GM12878 (cell line): ENCODE results near the gene PF4V1. TPM values are rescaled to one million over a fixed set of nuclear protein-coding genes. Genes with fewer than 3 reads are reported as not detected.

ENCODE experiments used
- ATAC-seq: fragments of 200-7000 bp; cut with Tn5 transposase; 3 replicates; pipeline ENCODE4 v1.9.1; 2020; ENCODE audit warnings: mild to moderate bottlenecking, moderate library complexity
- BruUV-seq: library from RNA; stranded (reverse); fragments of 400-500 nt; replicated peaks from 2 replicates; lab custom pipeline; 2021; lab: Mats Ljungman, UMichigan
- CTCF ChIA-PET: fragments of 300-600 bp; sonication (Branson Sonifier 250); formaldehyde crosslinking; extraction: SDS; loops from one replicate; lab custom pipeline; 2021; ENCODE audit warnings: inconsistent platforms; lab: Yijun Ruan, JAX
- POLR2A ChIA-PET: fragments of 350-600 bp; formaldehyde crosslinking; extraction: SDS; loops from one replicate; lab custom pipeline; 2021; ENCODE audit warnings: inconsistent platforms; lab: Charles Lee
- RAD21 ChIA-PET: fragments of 300-600 bp; sonication (Branson Sonifier 250); formaldehyde crosslinking; loops from one replicate; lab custom pipeline; 2023; ENCODE audit warnings: antibody characterized with exemption; ENCODE audit not compliant: unreplicated experiment; lab: Charles Lee
- SMC1A ChIA-PET: fragments of 300-600 bp; sonication (Branson Sonifier 250); formaldehyde crosslinking; loops from one replicate; lab custom pipeline; 2023; ENCODE audit not compliant: unreplicated experiment, uncharacterized antibody; lab: Charles Lee
- DNase-seq: peaks from one replicate; pipeline ENCODE4 v3.0.0-alpha.2; 2011; ENCODE audit warnings: low read depth, low spot score
- FAIRE-seq: peaks from 3 replicates; lab custom pipeline; 2011; peaks lifted over from hg19 to GRCh38; lab: Jason Lieb, UNC
- H2AFZ ChIP-seq: 2 replicates; pipeline ENCODE4 v1.6.0; 2011; ENCODE audit warnings: low read depth, low read length, control low read depth; ENCODE audit not compliant: control insufficient read depth
- H3K27ac ChIP-seq: 2 replicates; pipeline ENCODE4 v1.5.1; 2011; ENCODE audit warnings: control low read depth; ENCODE audit not compliant: control insufficient read depth, insufficient read depth
- H3K27me3 ChIP-seq, 2 experiments: replicated peaks in 1 of 2; 2 replicates each; pipeline versions ENCODE4 v1.6.0 to v1.6.1; 2011; ENCODE audit warnings: low read length in 1 of 2; ENCODE audit not compliant: control insufficient read depth in 2 of 2, insufficient read depth in 2 of 2
- H3K36me3 ChIP-seq, 2 experiments: 2 replicates each; pipeline ENCODE4 v1.5.1; 2011; ENCODE audit warnings: low read length in 1 of 2; ENCODE audit not compliant: control insufficient read depth in 2 of 2, insufficient read depth in 2 of 2
- H3K4me1 ChIP-seq: 2 replicates; pipeline ENCODE4 v1.6.1; 2011; ENCODE audit warnings: mild to moderate bottlenecking, low read length, moderate library complexity, mixed read lengths; ENCODE audit not compliant: control insufficient read depth, insufficient read depth
- H3K4me2 ChIP-seq: 2 replicates; pipeline ENCODE4 v1.6.0; 2011; ENCODE audit warnings: control low read depth; ENCODE audit not compliant: control insufficient read depth, insufficient read depth
- H3K4me3 ChIP-seq: fragments of 200-600 bp; sonication (generic); 2 replicates; pipeline ENCODE4 v1.5.1; 2016
- H3K79me2 ChIP-seq: 2 replicates; pipeline ENCODE4 v1.6.0; 2011; ENCODE audit warnings: low read length; ENCODE audit not compliant: control insufficient read depth, insufficient read depth
- H3K9ac ChIP-seq: 2 replicates; pipeline ENCODE4 v1.8.0; 2011; ENCODE audit warnings: low read length, control low read depth, mixed read lengths; ENCODE audit not compliant: control insufficient read depth, insufficient read depth
- H3K9me3 ChIP-seq: replicated peaks from 3 replicates; pipeline ENCODE4 v1.5.1; 2011; ENCODE audit warnings: mild to moderate bottlenecking, low read length; ENCODE audit not compliant: control insufficient read depth, insufficient read depth
- H4K20me1 ChIP-seq: 2 replicates; pipeline ENCODE4 v1.6.0; 2011; ENCODE audit not compliant: control insufficient read depth, insufficient read depth
- HDAC6 ChIP-seq: fragments of 200-600 bp; sonication (generic); IDR thresholded peaks from one replicate; pipeline ENCODE4 v1.8.0; 2017; ENCODE audit warnings: antibody characterized with exemption; ENCODE audit not compliant: unreplicated experiment
- JUNB ChIP-seq: IDR thresholded peaks from 2 replicates; pipeline ENCODE4 v1.6.1; 2016; ENCODE audit warnings: antibody characterized with exemption, mild to moderate bottlenecking
- KDM1A ChIP-seq: fragments of 200-600 bp; sonication (generic); IDR thresholded peaks from 2 replicates; pipeline ENCODE4 v1.6.1; 2016; ENCODE audit warnings: borderline replicate concordance
- NRF1 ChIP-seq: conservative IDR thresholded peaks from 2 replicates; pipeline ENCODE4 v1.6.1; 2011; ENCODE audit warnings: mild to moderate bottlenecking, low read depth, low read length, improper control_type of control experiment
- TARDBP ChIP-seq: IDR thresholded peaks from 2 replicates; pipeline ENCODE4 v1.6.1; 2016; ENCODE audit warnings: borderline replicate concordance
- TBL1XR1 ChIP-seq: IDR thresholded peaks from 2 replicates; pipeline ENCODE4 v1.6.1; 2012; ENCODE audit warnings: low read depth, low read length, improper control_type of control experiment
- WRNIP1 ChIP-seq: IDR thresholded peaks from 2 replicates; pipeline ENCODE4 v1.6.1; 2011; ENCODE audit warnings: low read depth, low read length, improper control_type of control experiment, borderline replicate concordance
- ZNF274 ChIP-seq: IDR thresholded peaks from one replicate; pipeline ENCODE4 v1.8.0; 2011; ENCODE audit not compliant: insufficient read length, insufficient read depth
- ZNF622 ChIP-seq: fragments of 450-650 bp; IDR thresholded peaks from 2 replicates; pipeline ENCODE4 v1.6.1; 2017; ENCODE audit warnings: mild to moderate bottlenecking, inconsistent platforms
- WGBS: methylation state at CpG from one replicate; pipeline ENCODE4 v1.1.6; 2016; ENCODE audit warnings: low lambda C conversion rate; ENCODE audit not compliant: insufficient replicate concordance, insufficient coverage; ENCODE audit errors: missing lambda C conversion rate; 5-methylcytosine and 5-hydroxymethylcytosine counted together
- in situ Hi-C: fragments of 300-500 bp; cut with MboI; formaldehyde crosslinking; loops from 9 replicates; pipeline ENCODE4 v1.14.3; 2018; ENCODE audit warnings: mixed read lengths
- intact Hi-C: fragments of 100-400 bp; cut with micrococcal nuclease; formaldehyde crosslinking; loops from one replicate; pipeline ENCODE4 v1.14.2; 2022; ENCODE audit not compliant: unreplicated experiment
- polyA plus RNA-seq, 11 experiments: library from polyadenylated mRNA; depleted of rRNA in 4 of 11; unstranded in 6 of 11; stranded (reverse) in 5 of 11; fragments of >200 nt; fragmentation: Nextera tagmentation in 4 of 11; fragmentation: Illumina TruSeq in 1 of 11; extraction: Ambion mirVana in 4 of 11; extraction: Trizol in 1 of 11; gene quantifications; 1 replicate in 1 of 11; 2 replicates in 10 of 11; pipeline versions ENCODE4 v1.2.1 to v1.2.3, GENCODE V29; 2011 to 2016; ENCODE audit warnings: inconsistent platforms in 2 of 11, missing spikeins in 2 of 11, low read depth in 1 of 11
- total RNA-seq, 4 experiments: library from RNA; depleted of rRNA in 3 of 4; stranded (reverse); fragments of >200 nt in 3 of 4; fragmentation: Illumina TruSeq in 1 of 4; extraction: Trizol in 1 of 4; gene quantifications; 2 replicates each; pipeline versions ENCODE4 v1.2.1 to v1.2.3, GENCODE V29; 2013 to 2021

Gene PF4V1
- total and polyA plus RNA-seq, 10 of the 15 experiments (the other 5 are each of a cell fraction or from before 2014, with no cell fraction given), result not detected

DNA sequence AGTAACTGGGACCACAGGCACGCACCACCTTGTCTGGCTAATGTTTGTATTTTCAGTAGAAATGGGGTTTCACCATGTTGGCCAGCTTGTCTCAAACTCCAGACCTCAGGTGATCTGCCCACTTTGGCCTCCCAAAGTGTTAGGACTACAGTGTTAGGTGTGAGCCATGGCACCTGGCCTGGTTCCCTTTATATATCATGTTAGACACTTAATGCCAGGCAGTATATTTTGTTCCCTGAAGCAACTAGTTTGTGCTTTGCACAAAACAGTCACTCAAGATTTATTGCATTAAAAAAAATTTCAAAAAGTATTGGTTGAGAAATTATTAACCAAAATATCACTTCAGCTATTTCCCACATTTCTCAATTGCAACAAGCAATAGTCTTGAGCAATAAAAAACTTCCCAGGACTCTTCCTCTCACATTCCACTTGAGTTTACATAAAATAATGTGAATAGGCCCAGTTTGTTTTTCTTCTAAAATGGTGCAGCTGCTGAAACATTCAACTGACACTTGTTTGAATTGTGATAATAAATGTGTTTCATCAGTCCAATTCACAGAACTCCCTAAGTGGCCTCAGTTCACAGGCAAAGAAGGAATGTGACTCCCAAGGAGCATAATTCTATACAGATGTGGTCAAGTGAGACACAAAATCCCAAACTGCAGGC lies 38.8 kb downstream of the PF4V1 start:
- Histone ChIP-seq H4K20me1 (no peaks in the 10 kb centered on the region), H3K27ac (no peak overlapping the region), H3K36me3 (no peaks in the 10 kb centered on the region), H3K4me2 (no peak overlapping the region), H3K9ac (no peak overlapping the region), H3K27me3 (no peaks in the 10 kb centered on the region; a peak in 1 of 4 replicates), H3K4me3 (no peak overlapping the region), H3K9me3 (no peaks in the 10 kb centered on the region), H2AFZ (no peak overlapping the region), H3K4me1 (no peaks in the 10 kb centered on the region), H3K79me2 (no peaks in the 10 kb centered on the region)
- ChIA-PET POLR2A (no interaction called here), SMC1A (no interaction called here), RAD21 (no interaction called here), CTCF (no interaction called here)
- FAIRE-seq (no peak), DNase-seq (no peak), ATAC-seq (no peak)
- BruUV-seq, result no TSS peak
- in situ Hi-C loops (no loop called here), intact Hi-C loops (no loop called here)
- TF ChIP-seq TARDBP (no peak), NRF1 (no peak), JUNB (no peak), HDAC6 (no peak)
- 90% methylated on average over 1 of the region's 1 CpG for WGBS

DNA sequence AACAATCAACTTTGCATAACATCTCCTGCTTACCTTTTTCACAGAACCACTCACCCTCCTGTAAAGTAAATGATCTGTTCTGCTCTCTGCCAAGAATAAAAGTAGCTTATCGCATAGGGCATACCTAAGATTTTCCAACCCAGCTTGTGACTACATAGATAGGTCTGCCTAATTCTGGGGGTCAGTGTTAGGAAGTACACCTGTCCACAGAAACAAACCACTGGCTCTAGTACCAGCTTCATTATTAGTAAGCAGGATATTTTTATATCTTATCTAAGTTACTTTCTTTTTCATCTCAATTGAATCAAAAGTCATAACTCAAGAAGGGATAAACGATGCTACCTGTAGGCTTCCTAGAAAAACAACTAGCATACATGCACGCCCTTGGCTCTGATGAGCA lies 39.9 kb downstream of the PF4V1 start:
- FAIRE-seq (no peak), DNase-seq (no peak), ATAC-seq (no peak)
- ChIA-PET RAD21 (no interaction called here), CTCF (no interaction called here), POLR2A (no interaction called here), SMC1A (no interaction called here)
- Histone ChIP-seq H3K36me3 (no peaks in the 10 kb centered on the region), H4K20me1 (no peaks in the 10 kb centered on the region), H3K9ac (no peak overlapping the region), H3K4me1 (no peaks in the 10 kb centered on the region), H3K27ac (no peak overlapping the region), H3K27me3 (no peaks in the 10 kb centered on the region; a peak in 1 of 4 replicates), H3K9me3 (no peaks in the 10 kb centered on the region), H2AFZ (no peak overlapping the region), H3K4me2 (no peak overlapping the region), H3K79me2 (no peaks in the 10 kb centered on the region), H3K4me3 (no peak overlapping the region)
- in situ Hi-C loops, result no loop called here
- TF ChIP-seq TBL1XR1 (no peak), WRNIP1 (no peak), KDM1A (no peak), ZNF622 (no peak), ZNF274 (no peak)
- WGBS, result 34% methylated on average over 3 of the region's 3 CpGs
- no TSS peak for BruUV-seq
- intact Hi-C loops, result no loop called here
